Neural cell (in vitro differentiated cells): ENCODE results near the gene ATP2C2.

ENCODE experiments used
- CTCF ChIP-seq: fragments of 450-650 bp; IDR thresholded peaks from 2 replicates; pipeline ENCODE4 v1.5.1; 2014; ENCODE audit warnings: antibody characterized with exemption, mild to moderate bottlenecking, moderate library complexity; ENCODE audit not compliant: poor library complexity, severe bottlenecking
- EP300 ChIP-seq: fragments of 450-650 bp; conservative IDR thresholded peaks from 2 replicates; pipeline ENCODE4 v1.6.1; 2014; ENCODE audit warnings: antibody characterized with exemption, mild to moderate bottlenecking, moderate library complexity; ENCODE audit not compliant: poor library complexity, severe bottlenecking
- EZH2 ChIP-seq: fragments of 200-600, 300-800 bp; shearing (Covaris generic), sonication (generic); IDR thresholded peaks from 2 replicates; pipeline ENCODE4 v1.6.1; 2014; ENCODE audit warnings: antibody characterized with exemption, low read length, borderline replicate concordance, mild to moderate bottlenecking; ENCODE audit not compliant: insufficient read depth, poor library complexity, severe bottlenecking
- MXI1 ChIP-seq: fragments of 450-650 bp; conservative IDR thresholded peaks from 2 replicates; pipeline ENCODE4 v1.6.1; 2014; ENCODE audit warnings: antibody characterized with exemption, mild to moderate bottlenecking; ENCODE audit not compliant: poor library complexity, severe bottlenecking
- POLR2AphosphoS5 ChIP-seq: IDR thresholded peaks from 2 replicates; pipeline ENCODE4 v1.6.1; 2012
- RAD21 ChIP-seq: fragments of 450-650 bp; conservative IDR thresholded peaks from 2 replicates; pipeline ENCODE4 v1.6.1; 2014; ENCODE audit warnings: antibody characterized with exemption, mild to moderate bottlenecking, moderate library complexity
- REST ChIP-seq: IDR thresholded peaks from 2 replicates; pipeline ENCODE4 v1.6.1; 2012; ENCODE audit warnings: borderline replicate concordance
- SMC3 ChIP-seq: fragments of 450-650 bp; conservative IDR thresholded peaks from 2 replicates; pipeline ENCODE4 v1.6.1; 2014; ENCODE audit warnings: antibody characterized with exemption, mild to moderate bottlenecking, moderate library complexity; ENCODE audit not compliant: poor library complexity
- TAF1 ChIP-seq: IDR thresholded peaks from 2 replicates; pipeline ENCODE4 v1.6.1; 2012; ENCODE audit warnings: low read depth

GRCh38 chr16:84359326-84359725 is 9.0 kb upstream of the ATP2C2 start:
- TF ChIP-seq CTCF, result no peak
- no peak for TF ChIP-seq POLR2AphosphoS5
- no peak for TF ChIP-seq EZH2
- no peak for TF ChIP-seq TAF1
- TF ChIP-seq EP300, result no peak
- TF ChIP-seq REST, result no peak
- TF ChIP-seq MXI1, result no peak
- TF ChIP-seq RAD21, result no peak
- TF ChIP-seq SMC3, result no peak
